ENCODE results near the gene FAAP20. TPM values are rescaled to one million over a fixed set of nuclear protein-coding genes. Genes with fewer than 3 reads are reported as not detected.

The FAAP20 gene
- total RNA-seq, 1 donor from 2014 or later: 50.9 TPM

DNA sequence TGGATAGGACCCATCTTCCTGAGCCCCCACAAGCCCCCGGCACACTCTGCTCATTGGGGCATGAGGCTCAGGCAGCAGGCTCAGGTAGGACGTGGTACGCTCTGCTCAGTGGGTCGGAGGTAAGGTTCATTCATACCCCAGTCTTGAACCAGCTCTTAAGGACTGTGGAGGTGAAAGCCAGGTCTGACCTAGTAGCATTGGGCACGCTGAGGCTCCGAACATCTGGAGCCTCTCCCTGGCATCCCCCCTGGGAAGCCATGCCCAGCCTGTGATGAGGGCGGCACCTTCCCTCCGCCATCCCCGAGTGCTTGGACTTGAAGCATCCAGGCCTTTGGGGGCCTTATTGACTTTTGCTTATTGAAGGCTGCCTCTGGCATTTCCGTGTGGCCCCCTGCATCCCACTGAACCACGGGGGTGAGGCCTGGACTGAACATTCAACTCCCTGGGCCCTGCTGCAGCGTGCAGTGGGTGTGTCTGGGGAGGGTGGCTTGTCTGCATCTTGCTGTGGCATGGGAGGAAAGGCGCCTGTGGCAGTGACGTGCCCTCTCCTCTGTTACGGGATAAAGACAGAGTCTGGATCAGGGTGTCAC, 50.0 kb downstream of the FAAP20 start:
- DNase-seq: no peak
- ATAC-seq: no peak
- H3K27me3 ChIP-seq (ENCODE audit: low read depth): no peaks in the 10 kb centered on the region
- H3K4me1 ChIP-seq: peaks cover 8% of the 10 kb centered on the region
- TF ChIP-seq CTCF (IDR thresholded peaks at IDR 0.05): no peak
- no peak overlapping the region for H3K27ac ChIP-seq
- H3K4me3 ChIP-seq: no peak overlapping the region
- intact Hi-C loops (cut with DNase I): no loop called here
- H3K36me3 ChIP-seq: peaks cover 36% of the 10 kb centered on the region
- H3K9me3 ChIP-seq: no peaks in the 10 kb centered on the region

GRCh38 chr1:2143814-2144500, 50.6 kb downstream of the FAAP20 start:
- TF ChIP-seq CTCF (IDR thresholded peaks at IDR 0.05): no peak
- no peaks in the 10 kb centered on the region for H3K9me3 ChIP-seq
- H3K27me3 ChIP-seq (ENCODE audit: low read depth): no peaks in the 10 kb centered on the region
- H3K4me3 ChIP-seq: no peak overlapping the region
- H3K27ac ChIP-seq: no peak overlapping the region
- DNase-seq (peak; percentile 43), ATAC-seq (no peak)
- peaks cover 2% of the 10 kb centered on the region for H3K4me1 ChIP-seq
- intact Hi-C loops (cut with DNase I): no loop called here
- H3K36me3 ChIP-seq: peaks cover 30% of the 10 kb centered on the region

GRCh38 chr1:2141025-2141424, 53.5 kb downstream of the FAAP20 start:
- peaks cover 12% of the 10 kb centered on the region for H3K4me1 ChIP-seq
- no peak overlapping the region for H3K27ac ChIP-seq
- H3K9me3 ChIP-seq: no peaks in the 10 kb centered on the region
- no peak for TF ChIP-seq CTCF (IDR thresholded peaks at IDR 0.05)
- peak; percentile 14 for DNase-seq
- no peak overlapping the region for H3K4me3 ChIP-seq
- peaks cover 19% of the 10 kb centered on the region for H3K36me3 ChIP-seq
- intact Hi-C loops (cut with DNase I): no loop called here
- no peaks in the 10 kb centered on the region for H3K27me3 ChIP-seq (ENCODE audit: low read depth)
- ATAC-seq: no peak

Other genes with a start within 250 kb of the FAAP20 start
- 6.6 TPM for gene CFAP74, start 191.0 kb downstream of the FAAP20 start, total RNA-seq
- 2.7 TPM for gene GABRD, start 175.4 kb downstream of the FAAP20 start, total RNA-seq
- 97.6 TPM for gene PRKCZ, start 144.4 kb downstream of the FAAP20 start, total RNA-seq
- 90.0 TPM for gene SKI, start 33.5 kb upstream of the FAAP20 start, total RNA-seq
- 13.4 TPM for gene MORN1, start 196.8 kb upstream of the FAAP20 start, total RNA-seq
- gene RER1, start 197.1 kb upstream of the FAAP20 start, total RNA-seq: 133 TPM
- 12.4 TPM for gene PEX10, start 217.8 kb upstream of the FAAP20 start, total RNA-seq

Data from lower lobe of right lung (tissue), 2 donors.